ENCODE measurements around the gene SLC16A12.

SLC16A12 gene

GRCh38 chr10:89388806-89389205, 146.6 kb downstream of the SLC16A12 start:
- DNase-seq, result no peak

DNA sequence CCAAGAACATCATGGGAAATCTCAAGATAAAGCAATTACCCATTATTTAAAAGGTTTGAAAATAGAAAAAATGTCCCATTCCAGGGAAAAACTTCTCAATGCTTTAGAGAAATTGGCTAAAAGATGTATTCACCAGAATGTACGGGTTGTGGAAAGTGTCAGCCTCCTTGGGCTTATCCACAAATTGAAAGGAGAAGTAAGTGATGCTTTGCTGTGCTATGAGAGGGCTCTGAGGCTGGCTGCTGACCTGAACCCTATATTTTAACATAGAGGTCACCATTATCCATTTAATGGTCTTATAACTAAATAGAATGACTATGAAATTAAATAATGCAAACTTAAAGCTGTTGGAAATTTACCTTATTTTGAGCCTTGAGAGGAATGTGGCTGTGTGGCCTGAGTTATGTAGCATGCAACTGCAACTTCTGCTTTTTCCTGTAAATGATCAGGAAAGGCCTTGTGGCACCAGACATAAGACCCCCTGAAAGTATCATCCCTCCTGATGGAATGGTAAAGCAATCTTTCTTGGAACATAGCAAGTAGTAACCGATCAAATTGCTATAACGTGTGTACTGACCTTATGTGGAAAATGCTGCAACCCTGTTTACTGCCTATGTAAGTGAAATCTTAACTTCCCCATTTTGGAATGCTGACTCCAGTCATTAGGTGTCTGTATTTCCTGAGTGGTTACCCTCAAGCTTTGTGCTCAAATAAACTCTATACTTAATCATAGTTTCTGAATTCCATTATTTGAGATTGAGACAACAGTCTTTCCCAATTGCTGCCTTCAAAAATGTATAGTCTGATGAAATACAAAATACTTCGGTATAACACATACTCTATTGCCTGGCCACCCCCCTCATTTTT, 150.7 kb downstream of the SLC16A12 start:
- peak; percentile 79 for DNase-seq

GRCh38 chr10:89382757-89383156, 152.6 kb downstream of the SLC16A12 start:
- no peak for DNase-seq

Measured in OCI-M1 (cell line).